Parathyroid adenoma (tissue), 2 donors: Measurements from ENCODE around the gene TBC1D32.
A peak's percentile ranks its signal among the peaks of the same experiment; 100 is the strongest.
"Not testable (repeated sequence)": the region's sequence is repeated elsewhere in the genome, so short reads cannot be mapped to it uniquely, and the experiment has no call there.

ENCODE experiments used
- H2AFZ ChIP-seq: fragments of 300-600 bp; sonication (generic); one replicate; pipeline ENCODE4 v1.7.0; 2017; ENCODE audit warnings: antibody characterized with exemption, mild to moderate bottlenecking
- H3K27ac ChIP-seq: fragments of 300-600 bp; sonication (generic); one replicate; pipeline ENCODE4 v1.7.0; 2017
- H3K27me3 ChIP-seq: fragments of 300-600 bp; sonication (generic); one replicate; pipeline ENCODE4 v1.7.0; 2017; ENCODE audit warnings: low read length; ENCODE audit not compliant: control insufficient read depth, insufficient read depth
- H3K36me3 ChIP-seq: fragments of 300-600 bp; sonication (generic); one replicate; pipeline ENCODE4 v1.7.0; 2017; ENCODE audit warnings: low read length; ENCODE audit not compliant: control insufficient read depth, insufficient read depth
- H3K4me1 ChIP-seq: fragments of 300-600 bp; sonication (generic); one replicate; pipeline ENCODE4 v1.7.0; 2017; ENCODE audit warnings: control low read depth
- H3K4me2 ChIP-seq: fragments of 300-600 bp; sonication (generic); one replicate; pipeline ENCODE4 v1.7.0; 2017; ENCODE audit warnings: low read length
- H3K4me3 ChIP-seq: fragments of 300-600 bp; sonication (generic); one replicate; pipeline ENCODE4 v1.7.0; 2017; ENCODE audit warnings: low read depth, low read length
- H3K79me2 ChIP-seq: fragments of 300-600 bp; sonication (generic); one replicate; pipeline ENCODE4 v1.7.0; 2017; ENCODE audit warnings: control low read depth
- H3K9ac ChIP-seq: fragments of 300-600 bp; sonication (generic); one replicate; pipeline ENCODE4 v1.7.0; 2017; ENCODE audit warnings: mild to moderate bottlenecking
- H3K9me3 ChIP-seq: fragments of 300-600 bp; sonication (generic); one replicate; pipeline ENCODE4 v1.7.0; 2017; ENCODE audit warnings: low read length; ENCODE audit not compliant: control insufficient read depth
- TF ChIP-seq, protein P1 (sequence below): fragments of 300-600 bp; sonication (generic); IDR thresholded peaks from one replicate; pipeline ENCODE4 v1.7.0; 2017; ENCODE audit warnings: antibody characterized with exemption, mild to moderate bottlenecking
- donor health status: primary hyperparathyroidism.

TBC1D32 gene

DNA sequence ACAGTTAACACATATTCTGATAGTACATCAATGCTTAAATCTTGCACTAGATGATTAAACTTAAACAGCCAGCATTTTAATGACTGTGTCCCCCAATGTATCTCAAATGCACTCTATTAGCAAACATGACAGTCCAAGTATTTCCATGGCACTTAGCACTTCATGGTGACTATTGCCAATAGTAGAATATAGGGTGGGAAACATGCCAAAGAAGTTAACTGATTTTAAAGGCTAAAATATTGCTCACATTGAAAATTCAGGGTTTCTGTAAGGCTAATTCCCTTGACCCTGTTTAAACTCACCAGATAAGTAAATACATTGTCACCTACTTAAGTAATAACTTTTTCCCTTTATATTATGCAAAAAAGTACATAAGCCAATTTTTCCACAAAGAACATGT is 266.9 kb downstream of the TBC1D32 start:
- H3K4me2 ChIP-seq: no peak overlapping the region
- H3K36me3 ChIP-seq: no peaks in the 10 kb centered on the region
- no peaks in the 10 kb centered on the region for H3K27me3 ChIP-seq
- H3K4me1 ChIP-seq: no peaks in the 10 kb centered on the region
- TF ChIP-seq, protein P1, sequence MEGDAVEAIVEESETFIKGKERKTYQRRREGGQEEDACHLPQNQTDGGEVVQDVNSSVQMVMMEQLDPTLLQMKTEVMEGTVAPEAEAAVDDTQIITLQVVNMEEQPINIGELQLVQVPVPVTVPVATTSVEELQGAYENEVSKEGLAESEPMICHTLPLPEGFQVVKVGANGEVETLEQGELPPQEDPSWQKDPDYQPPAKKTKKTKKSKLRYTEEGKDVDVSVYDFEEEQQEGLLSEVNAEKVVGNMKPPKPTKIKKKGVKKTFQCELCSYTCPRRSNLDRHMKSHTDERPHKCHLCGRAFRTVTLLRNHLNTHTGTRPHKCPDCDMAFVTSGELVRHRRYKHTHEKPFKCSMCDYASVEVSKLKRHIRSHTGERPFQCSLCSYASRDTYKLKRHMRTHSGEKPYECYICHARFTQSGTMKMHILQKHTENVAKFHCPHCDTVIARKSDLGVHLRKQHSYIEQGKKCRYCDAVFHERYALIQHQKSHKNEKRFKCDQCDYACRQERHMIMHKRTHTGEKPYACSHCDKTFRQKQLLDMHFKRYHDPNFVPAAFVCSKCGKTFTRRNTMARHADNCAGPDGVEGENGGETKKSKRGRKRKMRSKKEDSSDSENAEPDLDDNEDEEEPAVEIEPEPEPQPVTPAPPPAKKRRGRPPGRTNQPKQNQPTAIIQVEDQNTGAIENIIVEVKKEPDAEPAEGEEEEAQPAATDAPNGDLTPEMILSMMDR: no peak
- H3K27ac ChIP-seq: no peak overlapping the region
- no peaks in the 10 kb centered on the region for H3K79me2 ChIP-seq
- H2AFZ ChIP-seq: no peak overlapping the region
- no peaks in the 10 kb centered on the region for H3K9me3 ChIP-seq
- no peak overlapping the region for H3K9ac ChIP-seq
- H3K4me3 ChIP-seq: no peak overlapping the region

DNA sequence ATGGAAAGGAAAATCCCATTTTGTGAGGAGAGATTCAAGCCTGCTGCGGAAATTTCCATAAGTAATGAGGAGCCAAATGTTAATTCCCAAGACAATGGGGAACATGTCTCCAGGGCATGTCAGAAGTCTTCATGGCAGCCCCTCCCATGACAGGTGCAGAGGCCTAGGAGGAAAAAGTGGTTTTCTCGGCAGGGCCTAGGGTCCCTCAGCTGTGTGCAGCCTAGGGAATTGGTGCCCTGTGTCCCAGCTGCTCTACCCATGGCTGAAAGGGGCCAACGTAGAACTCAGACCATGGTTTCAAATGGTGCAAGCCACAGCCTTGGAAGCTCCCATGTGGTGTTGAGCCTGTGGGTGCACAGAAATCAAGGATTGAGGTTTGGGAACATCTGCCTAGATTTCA is 269.9 kb downstream of the TBC1D32 start:
- Histone ChIP-seq H3K36me3 (no peaks in the 10 kb centered on the region), H3K27me3 (no peaks in the 10 kb centered on the region), H3K79me2 (no peaks in the 10 kb centered on the region), H3K9me3 (no peaks in the 10 kb centered on the region), H3K27ac (no peak overlapping the region), H3K9ac (no peak overlapping the region), H2AFZ (no peak overlapping the region), H3K4me1 (no peaks in the 10 kb centered on the region), H3K4me3 (no peak overlapping the region), H3K4me2 (no peak overlapping the region)
- TF ChIP-seq, protein P1: no peak

DNA sequence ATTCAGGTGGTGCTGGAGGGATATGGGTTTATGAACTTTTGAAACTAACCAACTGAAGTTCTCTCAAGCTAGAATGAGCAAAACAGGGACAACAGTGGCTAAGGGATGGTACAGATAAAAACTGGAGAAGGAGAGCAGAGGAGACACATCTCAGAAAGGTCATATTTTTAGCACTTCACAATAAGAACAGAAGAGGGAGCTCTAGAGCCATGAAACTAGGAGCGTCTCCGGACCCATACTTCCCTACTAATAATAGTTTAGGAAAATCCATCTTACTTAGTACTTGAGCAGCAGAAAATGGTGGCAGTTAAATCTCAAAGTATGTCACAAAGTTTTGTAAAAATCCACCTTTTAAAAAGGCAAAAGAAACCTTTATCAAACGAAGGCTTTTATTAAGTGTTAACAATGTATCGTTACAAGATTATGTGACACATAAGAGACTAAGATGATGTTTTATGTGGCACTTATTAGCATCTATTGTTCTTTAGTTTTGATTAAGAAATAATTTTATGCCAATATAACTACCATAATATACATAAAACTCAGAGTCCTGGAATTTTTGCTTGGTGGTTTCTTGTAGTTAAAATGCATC is 278.6 kb downstream of the TBC1D32 start:
- Histone ChIP-seq H3K4me3 (no peak overlapping the region), H3K27me3 (no peaks in the 10 kb centered on the region), H3K9me3 (no peaks in the 10 kb centered on the region), H3K4me2 (no peak overlapping the region), H2AFZ (no peak overlapping the region), H3K4me1 (no peaks in the 10 kb centered on the region), H3K27ac (no peak overlapping the region), H3K36me3 (no peaks in the 10 kb centered on the region), H3K9ac (no peak overlapping the region), H3K79me2 (no peaks in the 10 kb centered on the region)
- TF ChIP-seq, protein P1: peak; percentile 50

DNA sequence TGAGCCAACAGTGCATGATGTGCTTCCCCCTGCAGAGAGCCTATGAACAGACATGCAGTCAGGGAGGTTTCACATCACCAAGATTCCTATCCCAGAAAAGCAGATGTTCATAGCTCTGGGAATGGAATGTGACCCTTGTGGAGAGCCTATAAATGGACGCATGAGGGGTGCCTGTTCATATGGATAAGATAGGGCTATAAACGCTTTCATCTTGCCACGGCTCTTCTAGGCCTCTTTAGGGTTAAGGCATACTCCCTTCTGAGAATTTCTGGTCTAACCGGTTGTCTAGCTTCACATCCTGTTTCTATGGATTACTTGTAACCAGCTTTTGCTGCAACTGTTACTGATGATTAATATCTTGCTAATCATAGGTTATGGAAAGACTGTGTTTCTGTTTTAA is 285.7 kb downstream of the TBC1D32 start:
- H3K36me3 ChIP-seq, H3K4me1 ChIP-seq, H3K9ac ChIP-seq, H3K27ac ChIP-seq, H3K27me3 ChIP-seq, H3K4me2 ChIP-seq, H3K79me2 ChIP-seq, H3K4me3 ChIP-seq, H3K9me3 ChIP-seq, H2AFZ ChIP-seq: not testable (repeated sequence)

DNA sequence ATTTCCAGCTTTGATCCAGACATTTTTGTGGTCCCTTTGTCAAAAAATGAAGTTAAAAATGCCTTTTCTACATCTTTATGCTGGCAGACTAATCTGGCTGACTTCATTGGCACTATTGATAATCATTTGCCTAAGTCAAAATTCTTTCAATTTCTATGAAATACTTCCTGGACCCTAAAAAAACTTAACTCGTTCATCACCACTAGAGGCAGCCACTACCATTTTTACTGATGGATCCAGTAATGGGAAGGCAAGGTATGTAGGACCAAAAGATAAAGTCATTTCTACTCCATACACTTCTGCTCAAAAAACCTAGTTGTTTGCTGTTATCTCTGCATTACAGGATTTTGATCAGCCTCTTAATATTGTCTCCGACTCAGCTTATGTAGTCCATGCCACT is 289.4 kb downstream of the TBC1D32 start:
- H3K27me3 ChIP-seq: not testable (repeated sequence)

DNA sequence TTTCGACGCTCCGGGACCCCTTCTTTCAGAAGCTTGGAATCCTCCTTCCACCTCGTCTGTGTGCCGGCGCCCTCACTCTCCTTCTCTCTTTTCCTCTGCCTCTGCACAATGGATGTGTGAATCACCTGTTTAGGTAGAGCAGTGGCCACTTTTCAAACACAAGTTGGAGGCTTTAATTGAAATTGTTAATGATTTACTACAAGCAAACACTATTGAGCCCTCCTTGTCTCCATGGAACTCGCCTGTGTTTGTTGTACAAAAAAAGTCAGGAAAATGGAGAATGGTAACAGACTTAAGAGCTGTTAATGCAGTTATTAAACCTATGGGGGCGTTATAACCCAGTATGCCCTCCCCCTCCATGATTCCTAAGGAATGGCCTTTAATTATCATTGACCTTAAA is 290.6 kb downstream of the TBC1D32 start:
- not testable (repeated sequence) for H3K79me2 ChIP-seq, H3K9ac ChIP-seq, H3K4me2 ChIP-seq, H3K4me1 ChIP-seq, H3K9me3 ChIP-seq, H2AFZ ChIP-seq, H3K27ac ChIP-seq, H3K36me3 ChIP-seq, H3K4me3 ChIP-seq, H3K27me3 ChIP-seq

More for the DNA sequence above, 289.4 kb downstream of the TBC1D32 start:
- not testable (repeated sequence) for H2AFZ ChIP-seq, H3K4me3 ChIP-seq, H3K9me3 ChIP-seq, H3K36me3 ChIP-seq, H3K4me1 ChIP-seq, H3K4me2 ChIP-seq, H3K9ac ChIP-seq, H3K79me2 ChIP-seq, H3K27ac ChIP-seq

DNA sequence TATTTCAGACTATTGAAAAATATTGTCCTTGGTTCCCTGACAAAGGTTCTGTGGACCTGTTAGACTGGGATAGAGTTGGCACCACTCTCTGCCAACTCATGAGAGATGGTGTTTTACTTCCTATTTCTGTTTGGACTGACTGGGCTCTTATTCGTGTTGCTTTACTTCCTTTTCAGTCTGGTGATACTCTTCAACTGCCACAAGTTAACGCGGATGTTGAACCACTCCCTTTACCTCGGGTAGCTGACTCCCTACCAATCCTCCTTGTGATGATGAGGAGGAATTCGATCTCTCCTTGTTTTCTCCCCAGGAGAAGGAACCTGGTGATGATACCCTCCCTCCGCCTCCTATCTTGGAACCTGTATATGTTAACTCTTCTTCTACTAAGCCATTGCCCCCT is 291.1 kb downstream of the TBC1D32 start:
- not testable (repeated sequence) for H3K9ac ChIP-seq, H3K27ac ChIP-seq, H3K4me3 ChIP-seq, H3K4me1 ChIP-seq, H3K27me3 ChIP-seq, H2AFZ ChIP-seq, H3K9me3 ChIP-seq, H3K4me2 ChIP-seq, H3K36me3 ChIP-seq, H3K79me2 ChIP-seq
